Mononuclear cell (primary cell): Measurements from ENCODE around the gene GSAP. TPM values are rescaled to one million over a fixed set of nuclear protein-coding genes. Genes with fewer than 3 reads are reported as not detected.

Experiments
- H3K27me3 ChIP-seq: 2 replicates; pipeline ENCODE4 v1.6.0; 2011; ENCODE audit warnings: low read length, control low read depth; ENCODE audit not compliant: insufficient read depth
- H3K4me1 ChIP-seq: 2 replicates; pipeline ENCODE4 v1.5.1; 2011; ENCODE audit warnings: mild to moderate bottlenecking, low read length, control low read depth; ENCODE audit not compliant: insufficient read depth
- H3K4me3 ChIP-seq: 2 replicates; pipeline ENCODE4 v1.5.1; 2011; ENCODE audit warnings: mild to moderate bottlenecking, low read length, moderate library complexity
- H3K9me3 ChIP-seq: 2 replicates; pipeline ENCODE4 v1.5.1; 2011; ENCODE audit warnings: low read depth, mild to moderate bottlenecking, control low read depth, low read length
- total RNA-seq: library from RNA; depleted of rRNA; stranded (reverse); fragments of >200 nt; gene quantifications from one replicate; pipeline ENCODE4 v1.2.3, GENCODE V29; 2012

Gene GSAP
- total RNA-seq, 1 donor = 48.0 TPM

DNA sequence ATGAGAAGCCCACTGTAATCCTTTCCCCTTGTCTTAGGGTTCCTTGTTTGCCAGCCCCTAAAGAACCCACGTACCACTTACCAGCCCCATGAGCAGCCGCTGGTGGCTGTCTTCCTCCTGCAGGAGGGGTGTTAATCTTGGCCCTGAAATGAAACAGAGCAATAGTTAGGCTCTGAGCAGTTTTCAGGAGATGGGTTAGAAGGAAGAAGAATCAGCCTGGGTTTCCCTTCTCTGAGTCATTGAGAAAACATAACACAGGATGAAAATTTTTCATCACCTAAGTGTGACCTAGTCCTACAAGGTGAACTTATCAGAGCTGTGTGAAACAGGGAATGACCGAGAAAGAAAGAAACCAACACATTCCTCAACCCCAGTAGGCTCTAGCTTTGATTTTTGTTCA lies 90.0 kb downstream of the GSAP start:
- Histone ChIP-seq H3K4me3 (no peak overlapping the region), H3K27me3 (no peaks in the 10 kb centered on the region), H3K4me1 (peaks cover 52% of the 10 kb centered on the region), H3K9me3 (no peaks in the 10 kb centered on the region)

GRCh38 chr7:77321300-77321699 lies 94.8 kb downstream of the GSAP start:
- H3K9me3 ChIP-seq = no peaks in the 10 kb centered on the region
- no peaks in the 10 kb centered on the region for H3K27me3 ChIP-seq
- peaks cover 12% of the 10 kb centered on the region for H3K4me1 ChIP-seq
- no peak overlapping the region for H3K4me3 ChIP-seq

DNA sequence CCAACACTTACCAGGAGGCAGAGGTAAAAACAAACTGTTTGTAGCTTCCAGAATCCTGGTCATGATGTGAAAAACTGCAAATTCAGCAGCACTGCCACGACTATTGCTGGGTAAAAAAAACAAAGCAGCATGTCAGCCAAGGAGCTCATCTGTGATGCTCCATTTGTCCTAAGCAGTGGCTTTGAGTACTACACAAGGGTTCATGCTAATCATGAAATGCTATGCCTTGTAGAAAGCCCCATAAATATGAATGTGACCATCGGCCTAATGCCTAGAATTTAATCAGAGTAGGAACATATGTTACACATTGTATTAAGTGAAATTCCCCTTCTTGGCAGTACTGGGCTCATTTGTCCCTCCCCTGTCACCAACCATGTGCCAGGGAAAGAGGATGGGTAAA lies 95.4 kb downstream of the GSAP start:
- Histone ChIP-seq H3K9me3 (no peaks in the 10 kb centered on the region), H3K4me1 (peaks cover 14% of the 10 kb centered on the region), H3K27me3 (no peaks in the 10 kb centered on the region), H3K4me3 (no peak overlapping the region)

DNA sequence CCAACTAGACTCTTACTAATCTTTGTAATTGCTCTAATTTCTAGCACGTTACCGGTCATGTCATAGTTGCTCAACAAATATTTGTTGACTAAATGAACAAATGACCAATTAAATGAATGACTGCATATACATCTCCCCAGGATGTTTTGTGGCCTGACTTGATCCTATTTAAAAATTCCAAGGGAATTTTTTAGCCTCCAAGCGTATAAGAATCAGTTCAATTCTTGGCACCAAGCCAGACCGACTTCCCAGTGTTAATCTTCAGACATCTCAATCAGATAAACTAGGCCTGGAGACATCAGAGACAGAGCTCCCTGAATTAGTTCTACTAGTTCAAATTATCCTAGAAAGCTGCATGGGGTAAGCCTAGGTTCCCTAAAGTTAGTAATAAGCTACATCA lies 96.0 kb downstream of the GSAP start:
- Histone ChIP-seq H3K27me3 (no peaks in the 10 kb centered on the region), H3K4me3 (no peak overlapping the region), H3K4me1 (peaks cover 14% of the 10 kb centered on the region), H3K9me3 (no peaks in the 10 kb centered on the region)

GRCh38 chr7:77318019-77318418 lies 98.1 kb downstream of the GSAP start:
- H3K9me3 ChIP-seq = no peaks in the 10 kb centered on the region

DNA sequence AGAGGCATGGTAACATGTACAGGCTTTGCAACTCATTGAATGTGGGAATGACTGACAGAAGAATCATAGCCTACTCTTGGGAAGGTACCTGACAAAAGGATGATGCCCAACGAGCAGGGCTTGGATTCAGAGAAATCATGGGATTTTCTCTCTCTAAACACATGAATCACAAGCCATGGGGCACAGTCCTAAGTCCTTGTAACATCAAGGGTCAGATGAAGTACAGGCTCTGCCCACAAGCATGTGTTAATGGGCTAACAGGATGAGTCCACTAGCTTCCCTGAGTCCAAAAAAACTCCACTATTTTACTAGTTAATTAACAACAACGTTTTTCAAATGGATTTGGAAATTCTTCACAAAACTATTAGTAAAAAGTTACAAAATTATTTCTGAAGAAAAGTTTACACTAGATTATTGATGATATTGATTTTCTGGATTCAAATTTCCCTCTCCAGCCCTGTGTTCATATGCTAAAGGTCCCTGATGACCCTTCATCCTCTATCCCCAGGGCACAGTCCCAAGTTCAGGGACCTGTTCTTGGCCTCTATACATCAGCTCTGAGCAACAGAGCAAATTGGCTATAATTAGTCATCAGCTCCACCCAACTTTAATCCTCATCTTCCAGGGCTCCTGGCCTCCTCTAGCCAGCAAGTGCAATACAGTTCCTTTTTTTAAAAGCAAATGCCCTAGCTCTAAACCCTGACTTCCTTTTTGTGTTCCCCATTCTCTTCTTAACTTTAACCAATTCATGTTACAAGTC lies 99.8 kb downstream of the GSAP start:
- H3K4me1 ChIP-seq = peaks cover 14% of the 10 kb centered on the region
- H3K9me3 ChIP-seq = no peaks in the 10 kb centered on the region
- H3K4me3 ChIP-seq = no peak overlapping the region
- H3K27me3 ChIP-seq = no peaks in the 10 kb centered on the region

More at GRCh38 chr7:77318019-77318418, 98.1 kb downstream of the GSAP start:
- H3K4me1 ChIP-seq = peaks cover 14% of the 10 kb centered on the region
- no peaks in the 10 kb centered on the region for H3K27me3 ChIP-seq
- H3K4me3 ChIP-seq = no peak overlapping the region

GRCh38 chr7:77315182-77315591 lies 101.0 kb downstream of the GSAP start:
- Histone ChIP-seq H3K9me3 (no peaks in the 10 kb centered on the region), H3K27me3 (no peaks in the 10 kb centered on the region), H3K4me1 (peaks cover 14% of the 10 kb centered on the region), H3K4me3 (no peak overlapping the region)

- Histone ChIP-seq H3K4me3 (no peak overlapping the region), H3K27me3 (no peaks in the 10 kb centered on the region), H3K4me1 (peaks cover 22% of the 10 kb centered on the region), H3K9me3 (no peaks in the 10 kb centered on the region)
Measured at GRCh38 chr7:77313876-77314480, 102.2 kb downstream of the GSAP start.

GRCh38 chr7:77313085-77313484 lies 103.1 kb downstream of the GSAP start:
- no peaks in the 10 kb centered on the region for H3K9me3 ChIP-seq
- no peaks in the 10 kb centered on the region for H3K27me3 ChIP-seq
- no peak overlapping the region for H3K4me3 ChIP-seq
- peaks cover 22% of the 10 kb centered on the region for H3K4me1 ChIP-seq

- H3K27me3 ChIP-seq = no peaks in the 10 kb centered on the region
- no peak overlapping the region for H3K4me3 ChIP-seq
- peaks cover 16% of the 10 kb centered on the region for H3K4me1 ChIP-seq
- H3K9me3 ChIP-seq = no peaks in the 10 kb centered on the region
Measured at GRCh38 chr7:77310982-77311381, 105.2 kb downstream of the GSAP start.

- H3K9me3 ChIP-seq = no peaks in the 10 kb centered on the region
- no peak overlapping the region for H3K4me3 ChIP-seq
- H3K27me3 ChIP-seq = no peaks in the 10 kb centered on the region
- peaks cover 14% of the 10 kb centered on the region for H3K4me1 ChIP-seq
Measured at GRCh38 chr7:77309714-77310220, 106.4 kb downstream of the GSAP start.

- Histone ChIP-seq H3K4me1 (peaks cover 14% of the 10 kb centered on the region), H3K9me3 (no peaks in the 10 kb centered on the region), H3K4me3 (no peak overlapping the region), H3K27me3 (no peaks in the 10 kb centered on the region)
Measured at GRCh38 chr7:77308792-77309191, 107.4 kb downstream of the GSAP start.

DNA sequence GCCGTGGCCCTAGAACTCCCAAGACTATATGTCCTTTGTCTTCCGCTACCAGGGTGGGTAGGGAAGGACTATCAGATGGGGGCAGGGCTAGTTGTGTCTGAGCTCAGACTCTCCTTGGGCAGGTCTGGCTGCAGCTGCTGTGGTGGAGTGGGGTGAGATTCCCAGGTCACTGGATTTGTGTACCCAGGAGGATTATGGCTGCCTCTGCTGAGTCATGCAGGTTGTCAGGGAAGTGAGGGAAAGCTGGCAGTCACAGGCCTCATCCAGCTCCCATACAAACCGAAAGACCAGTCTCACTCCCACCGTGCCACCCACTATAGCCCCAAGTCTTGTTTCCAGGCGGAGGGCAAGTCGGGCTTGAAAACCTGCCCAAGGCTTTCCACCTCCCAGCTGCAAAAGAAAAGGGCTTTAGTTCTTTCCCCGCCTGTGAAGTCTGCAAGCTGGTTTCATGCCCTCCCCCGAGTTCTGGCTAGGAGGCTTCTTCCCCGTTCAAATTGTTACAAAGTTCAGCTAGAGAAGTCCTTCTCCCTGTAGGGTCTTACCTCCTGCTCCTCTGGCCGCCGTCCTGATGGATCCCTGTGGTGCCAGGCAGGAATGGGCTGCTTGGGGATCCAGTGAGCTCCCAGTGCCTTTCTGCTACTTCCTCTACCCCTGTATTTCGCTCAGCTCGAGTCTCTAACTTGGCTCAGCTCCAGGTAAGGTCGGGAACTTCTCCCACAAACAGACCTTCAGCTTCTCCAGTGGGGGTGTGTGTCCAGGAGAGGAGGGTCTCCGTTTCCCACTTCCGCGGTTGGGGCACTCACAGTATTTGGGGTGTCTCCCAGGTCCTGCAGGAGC lies 109.7 kb downstream of the GSAP start:
- Histone ChIP-seq H3K4me1 (peaks cover 14% of the 10 kb centered on the region), H3K9me3 (no peaks in the 10 kb centered on the region), H3K4me3 (no peak overlapping the region), H3K27me3 (no peaks in the 10 kb centered on the region)

- no peaks in the 10 kb centered on the region for H3K4me1 ChIP-seq
- H3K4me3 ChIP-seq = no peak overlapping the region
- H3K27me3 ChIP-seq = no peaks in the 10 kb centered on the region
- H3K9me3 ChIP-seq = no peaks in the 10 kb centered on the region
Measured at GRCh38 chr7:77295549-77295948, 120.6 kb downstream of the GSAP start.

DNA sequence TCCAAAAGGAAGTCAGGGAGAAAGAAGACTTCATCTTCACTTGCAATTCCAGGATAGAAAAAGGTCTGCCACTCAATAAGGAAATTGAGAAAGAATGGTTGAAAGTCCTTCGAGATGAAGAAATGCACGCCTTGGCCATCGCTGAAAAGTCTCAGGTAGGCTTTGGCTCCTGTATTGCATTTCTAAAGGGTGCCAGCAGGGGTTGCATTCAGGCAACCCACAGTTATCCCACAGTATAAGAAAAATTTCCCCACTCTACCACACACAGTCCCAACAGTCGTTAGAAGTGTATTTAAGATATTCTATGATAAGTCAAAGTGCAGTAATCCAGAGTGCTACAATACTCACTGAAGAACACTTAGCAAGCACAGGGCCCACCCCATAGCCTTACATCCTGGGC lies 123.1 kb downstream of the GSAP start:
- Histone ChIP-seq H3K9me3 (no peaks in the 10 kb centered on the region), H3K4me1 (peaks cover 12% of the 10 kb centered on the region), H3K27me3 (no peaks in the 10 kb centered on the region), H3K4me3 (no peak overlapping the region)
